A549 (cell line): ENCODE measurements around the gene CABP4.

ENCODE experiments used
- CBX2 ChIP-seq: fragments of 200-600 bp; sonication (generic); IDR thresholded peaks from 2 replicates; pipeline ENCODE4 v1.6.1; 2016; ENCODE audit warnings: low read depth, mild to moderate bottlenecking, borderline replicate concordance
- CEBPB ChIP-seq, 2 experiments: fragments of >200 bp in 1 of 2; sonication (Bioruptor Twin) in 1 of 2; formaldehyde crosslinking in 1 of 2; IDR thresholded peaks; 2 replicates each; pipeline ENCODE4 v1.6.1; 2012 to 2016
- CTCF ChIP-seq: fragments of >200 bp; sonication (Bioruptor Twin); formaldehyde crosslinking; IDR thresholded peaks from 3 replicates; pipeline ENCODE4 v1.5.1; 2016
- JUN ChIP-seq, 2 experiments: fragments of >200 bp; sonication (Bioruptor Twin); formaldehyde crosslinking; IDR thresholded peaks; 2 replicates in 1 of 2; 3 replicates in 1 of 2; pipeline ENCODE4 v1.6.1; 2016 to 2017
- POLR2A ChIP-seq: IDR thresholded peaks from 2 replicates; pipeline ENCODE4 v1.6.1; 2012; ENCODE audit warnings: mild to moderate bottlenecking, low read length
- RNF2 ChIP-seq: fragments of 200-600 bp; sonication (generic); IDR thresholded peaks from 2 replicates; pipeline ENCODE4 v1.6.1; 2016; ENCODE audit warnings: low read depth, mild to moderate bottlenecking, antibody characterized with exemption, moderate library complexity, borderline replicate concordance
- TF ChIP-seq, protein P1 (sequence below): IDR thresholded peaks from 2 replicates; pipeline ENCODE4 v1.6.1; 2012

GRCh38 chr11:67486481-67487195 lies 31.5 kb downstream of the CABP4 start:
- TF ChIP-seq POLR2A (no peak), CTCF (no peak), RNF2 (no peak), CEBPB (IDR thresholded peaks at IDR 0.05) (no peak), CBX2 (no peak), JUN (IDR thresholded peaks at IDR 0.05) (no peak)
- TF ChIP-seq, protein P1, sequence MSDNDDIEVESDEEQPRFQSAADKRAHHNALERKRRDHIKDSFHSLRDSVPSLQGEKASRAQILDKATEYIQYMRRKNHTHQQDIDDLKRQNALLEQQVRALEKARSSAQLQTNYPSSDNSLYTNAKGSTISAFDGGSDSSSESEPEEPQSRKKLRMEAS = no peak
